HepG2 (cell line): ENCODE results near the gene HES6. TPM values are rescaled to one million over a fixed set of nuclear protein-coding genes. Genes with fewer than 3 reads are reported as not detected.

Experiments
- ARNTL ChIP-seq: sonication (generic); formaldehyde crosslinking; IDR thresholded peaks from 2 replicates; pipeline ENCODE4 v1.4.0; 2020; ENCODE audit warnings: mild to moderate bottlenecking, missing genetic modification reagents
- ATRX ChIP-seq: sonication (generic); formaldehyde crosslinking; IDR thresholded peaks from 2 replicates; pipeline ENCODE4 v1.4.0; 2020; ENCODE audit warnings: missing genetic modification reagents, borderline replicate concordance
- EP300 ChIP-seq, 3 experiments: sonication (generic) in 1 of 3; formaldehyde crosslinking in 1 of 3; IDR thresholded peaks; 2 replicates each; pipeline versions ENCODE4 v1.5.1 to v1.6.1; 2011 to 2020; ENCODE audit warnings: low read depth in 2 of 3, low read length in 2 of 3, borderline replicate concordance in 1 of 3, improper control_type of control experiment in 1 of 3, mild to moderate bottlenecking in 1 of 3, missing genetic modification reagents in 1 of 3, moderate library complexity in 1 of 3
- GABPA ChIP-seq, 2 experiments: IDR thresholded peaks; 2 replicates each; pipeline ENCODE4 v1.6.1; 2011 to 2016; ENCODE audit warnings: low read depth in 2 of 2, low read length in 1 of 2, missing biosample characterization in 1 of 2, missing genetic modification characterization in 1 of 2
- KLF9 ChIP-seq: IDR thresholded peaks from 2 replicates; pipeline ENCODE4 v1.6.1; 2016; ENCODE audit warnings: low read depth
- MAFK ChIP-seq, 2 experiments: IDR thresholded peaks in 1 of 2; conservative IDR thresholded peaks in 1 of 2; 2 replicates each; pipeline ENCODE4 v1.6.1; 2011; ENCODE audit warnings: improper control_type of control experiment in 2 of 2, low read length in 2 of 2
- RFXAP ChIP-seq: sonication (generic); formaldehyde crosslinking; IDR thresholded peaks from 2 replicates; pipeline ENCODE4 v1.4.0; 2020; ENCODE audit warnings: missing genetic modification reagents, borderline replicate concordance
- ZEB1 ChIP-seq: IDR thresholded peaks from 2 replicates; pipeline ENCODE4 v1.6.1; 2012; ENCODE audit warnings: mild to moderate bottlenecking, low read depth, inconsistent platforms; ENCODE audit not compliant: insufficient replicate concordance
- ZNF263 ChIP-seq: sonication (generic); formaldehyde crosslinking; IDR thresholded peaks from 2 replicates; pipeline ENCODE4 v1.4.0; 2020; ENCODE audit warnings: missing genetic modification reagents
- polyA plus RNA-seq, 8 experiments: library from polyadenylated mRNA; depleted of rRNA in 3 of 8; stranded (reverse) in 7 of 8; unstranded in 1 of 8; fragments of >200 nt; fragmentation: Illumina TruSeq in 4 of 8; extraction: Trizol in 4 of 8; gene quantifications; 2 replicates each; pipeline versions ENCODE4 v1.2.1 to v1.2.3, GENCODE V29; 2011 to 2016; ENCODE audit warnings: low read depth in 4 of 8, missing spikeins in 1 of 8, mixed read lengths in 1 of 8; ENCODE audit not compliant: insufficient read depth in 1 of 8
- total RNA-seq, 5 experiments: library from RNA; depleted of rRNA; stranded (reverse); fragments of >200 nt; fragmentation: Illumina TruSeq; extraction: Trizol; gene quantifications; 2 replicates each; pipeline ENCODE4 v1.2.3, GENCODE V29; 2016; ENCODE audit warnings: low read depth in 1 of 5
- TF ChIP-seq, protein P1 (sequence below): sonication (generic); formaldehyde crosslinking; IDR thresholded peaks from 2 replicates; pipeline ENCODE4 v1.4.0; 2020; ENCODE audit warnings: missing genetic modification reagents
- TF ChIP-seq, protein P2 (sequence below): sonication (generic); formaldehyde crosslinking; IDR thresholded peaks from 2 replicates; pipeline ENCODE4 v1.4.0; 2020; ENCODE audit warnings: missing genetic modification reagents
- TF ChIP-seq, protein P3 (sequence below): sonication (generic); formaldehyde crosslinking; IDR thresholded peaks from 2 replicates; pipeline ENCODE4 v1.4.0; 2020; ENCODE audit warnings: missing genetic modification reagents

The HES6 gene
- total and polyA plus RNA-seq, 2 of the 13 experiments (the other 11 are each of a cell fraction or from before 2014, with no cell fraction given): 19.5 to 82.8 TPM

DNA sequence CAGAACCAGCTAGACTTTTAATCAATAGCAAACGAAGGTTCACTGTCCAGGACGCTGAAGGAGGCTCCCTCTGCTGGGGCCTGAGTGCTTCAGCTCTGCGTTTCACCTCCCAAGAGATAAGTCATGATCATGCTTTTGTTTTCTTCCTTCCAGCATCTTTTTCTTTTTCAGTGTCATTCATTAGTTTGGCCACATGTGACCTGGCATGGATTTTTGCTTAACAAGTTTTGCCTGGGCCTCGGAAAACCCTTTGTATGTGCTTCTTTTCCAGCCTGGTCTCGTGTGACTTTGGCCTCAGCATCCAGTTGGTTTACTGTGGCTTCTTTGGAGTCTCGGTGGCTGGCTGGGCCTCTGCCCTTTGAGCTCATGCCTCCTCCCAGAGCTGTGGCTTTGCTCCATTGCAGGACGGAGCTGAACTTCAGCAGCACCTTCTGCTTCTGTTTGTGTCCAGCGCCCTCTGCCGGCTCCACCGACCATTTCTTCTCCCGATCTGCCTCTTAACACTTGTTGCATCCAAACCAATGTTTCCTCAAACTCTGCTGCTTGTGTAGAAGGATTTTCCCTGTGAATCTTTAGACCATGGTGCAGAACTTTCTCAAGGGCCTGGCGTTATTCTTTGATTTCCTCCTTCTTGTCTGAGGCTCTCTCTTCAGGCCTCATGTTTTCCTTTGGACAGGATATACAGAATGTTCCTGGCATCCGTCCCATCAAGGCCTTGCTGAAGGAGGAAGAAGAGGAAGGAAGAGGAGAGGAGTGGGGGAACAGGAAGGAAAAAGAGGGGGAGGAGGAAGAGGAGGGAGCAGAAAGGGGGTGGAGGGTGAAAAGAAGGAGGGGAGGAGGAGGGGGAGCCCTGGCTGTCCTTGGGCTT, 23.6 kb upstream of the HES6 start (continued):
- TF ChIP-seq RFXAP (peak; percentile 81; the same call in 1 of the 2 replicates), ZEB1 (peak; percentile 68), ZNF263 (CRISPR knock-in tag) (peak; percentile 91), MAFK (conservative IDR thresholded peaks at IDR 0.05 in 1 of 2, IDR thresholded peaks at IDR 0.05 in 1 of 2; ENCODE audit: low read length in 2 of 2) (no peak), ATRX (CRISPR knock-in tag) (no peak), KLF9 (CRISPR knock-in tag) (0 out of 2 replicates have a peak, but pooled peaks have one; percentile 40), GABPA (IDR thresholded peaks at IDR 0.05; ENCODE audit: low read depth, low read length) (no peak), GABPA (CRISPR knock-in tag; IDR thresholded peaks at IDR 0.05; ENCODE audit: low read depth) (peak; percentile 23), EP300 (IDR thresholded peaks at IDR 0.05; ENCODE audit: low read depth in 2 of 2, low read length in 2 of 2) (peak; percentile 68 to 70; a peak in 2 of 4 replicates), EP300 (CRISPR knock-in tag; IDR thresholded peaks at IDR 0.05; ENCODE audit: borderline replicate concordance) (peak; percentile 60; the same call in 1 of the 2 replicates), ARNTL (CRISPR knock-in tag) (peak; percentile 80)
- TF ChIP-seq, protein P1, sequence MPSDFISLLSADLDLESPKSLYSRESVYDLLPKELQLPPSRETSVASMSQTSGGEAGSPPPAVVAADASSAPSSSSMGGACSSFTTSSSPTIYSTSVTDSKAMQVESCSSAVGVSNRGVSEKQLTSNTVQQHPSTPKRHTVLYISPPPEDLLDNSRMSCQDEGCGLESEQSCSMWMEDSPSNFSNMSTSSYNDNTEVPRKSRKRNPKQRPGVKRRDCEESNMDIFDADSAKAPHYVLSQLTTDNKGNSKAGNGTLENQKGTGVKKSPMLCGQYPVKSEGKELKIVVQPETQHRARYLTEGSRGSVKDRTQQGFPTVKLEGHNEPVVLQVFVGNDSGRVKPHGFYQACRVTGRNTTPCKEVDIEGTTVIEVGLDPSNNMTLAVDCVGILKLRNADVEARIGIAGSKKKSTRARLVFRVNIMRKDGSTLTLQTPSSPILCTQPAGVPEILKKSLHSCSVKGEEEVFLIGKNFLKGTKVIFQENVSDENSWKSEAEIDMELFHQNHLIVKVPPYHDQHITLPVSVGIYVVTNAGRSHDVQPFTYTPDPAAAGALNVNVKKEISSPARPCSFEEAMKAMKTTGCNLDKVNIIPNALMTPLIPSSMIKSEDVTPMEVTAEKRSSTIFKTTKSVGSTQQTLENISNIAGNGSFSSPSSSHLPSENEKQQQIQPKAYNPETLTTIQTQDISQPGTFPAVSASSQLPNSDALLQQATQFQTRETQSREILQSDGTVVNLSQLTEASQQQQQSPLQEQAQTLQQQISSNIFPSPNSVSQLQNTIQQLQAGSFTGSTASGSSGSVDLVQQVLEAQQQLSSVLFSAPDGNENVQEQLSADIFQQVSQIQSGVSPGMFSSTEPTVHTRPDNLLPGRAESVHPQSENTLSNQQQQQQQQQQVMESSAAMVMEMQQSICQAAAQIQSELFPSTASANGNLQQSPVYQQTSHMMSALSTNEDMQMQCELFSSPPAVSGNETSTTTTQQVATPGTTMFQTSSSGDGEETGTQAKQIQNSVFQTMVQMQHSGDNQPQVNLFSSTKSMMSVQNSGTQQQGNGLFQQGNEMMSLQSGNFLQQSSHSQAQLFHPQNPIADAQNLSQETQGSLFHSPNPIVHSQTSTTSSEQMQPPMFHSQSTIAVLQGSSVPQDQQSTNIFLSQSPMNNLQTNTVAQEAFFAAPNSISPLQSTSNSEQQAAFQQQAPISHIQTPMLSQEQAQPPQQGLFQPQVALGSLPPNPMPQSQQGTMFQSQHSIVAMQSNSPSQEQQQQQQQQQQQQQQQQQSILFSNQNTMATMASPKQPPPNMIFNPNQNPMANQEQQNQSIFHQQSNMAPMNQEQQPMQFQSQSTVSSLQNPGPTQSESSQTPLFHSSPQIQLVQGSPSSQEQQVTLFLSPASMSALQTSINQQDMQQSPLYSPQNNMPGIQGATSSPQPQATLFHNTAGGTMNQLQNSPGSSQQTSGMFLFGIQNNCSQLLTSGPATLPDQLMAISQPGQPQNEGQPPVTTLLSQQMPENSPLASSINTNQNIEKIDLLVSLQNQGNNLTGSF: no peak
- TF ChIP-seq, protein P2, sequence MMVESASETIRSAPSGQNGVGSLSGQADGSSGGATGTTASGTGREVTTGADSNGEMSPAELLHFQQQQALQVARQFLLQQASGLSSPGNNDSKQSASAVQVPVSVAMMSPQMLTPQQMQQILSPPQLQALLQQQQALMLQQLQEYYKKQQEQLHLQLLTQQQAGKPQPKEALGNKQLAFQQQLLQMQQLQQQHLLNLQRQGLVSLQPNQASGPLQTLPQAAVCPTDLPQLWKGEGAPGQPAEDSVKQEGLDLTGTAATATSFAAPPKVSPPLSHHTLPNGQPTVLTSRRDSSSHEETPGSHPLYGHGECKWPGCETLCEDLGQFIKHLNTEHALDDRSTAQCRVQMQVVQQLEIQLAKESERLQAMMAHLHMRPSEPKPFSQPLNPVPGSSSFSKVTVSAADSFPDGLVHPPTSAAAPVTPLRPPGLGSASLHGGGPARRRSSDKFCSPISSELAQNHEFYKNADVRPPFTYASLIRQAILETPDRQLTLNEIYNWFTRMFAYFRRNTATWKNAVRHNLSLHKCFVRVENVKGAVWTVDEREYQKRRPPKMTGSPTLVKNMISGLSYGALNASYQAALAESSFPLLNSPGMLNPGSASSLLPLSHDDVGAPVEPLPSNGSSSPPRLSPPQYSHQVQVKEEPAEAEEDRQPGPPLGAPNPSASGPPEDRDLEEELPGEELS (CRISPR knock-in tag): peak; percentile 86
- TF ChIP-seq, protein P3, sequence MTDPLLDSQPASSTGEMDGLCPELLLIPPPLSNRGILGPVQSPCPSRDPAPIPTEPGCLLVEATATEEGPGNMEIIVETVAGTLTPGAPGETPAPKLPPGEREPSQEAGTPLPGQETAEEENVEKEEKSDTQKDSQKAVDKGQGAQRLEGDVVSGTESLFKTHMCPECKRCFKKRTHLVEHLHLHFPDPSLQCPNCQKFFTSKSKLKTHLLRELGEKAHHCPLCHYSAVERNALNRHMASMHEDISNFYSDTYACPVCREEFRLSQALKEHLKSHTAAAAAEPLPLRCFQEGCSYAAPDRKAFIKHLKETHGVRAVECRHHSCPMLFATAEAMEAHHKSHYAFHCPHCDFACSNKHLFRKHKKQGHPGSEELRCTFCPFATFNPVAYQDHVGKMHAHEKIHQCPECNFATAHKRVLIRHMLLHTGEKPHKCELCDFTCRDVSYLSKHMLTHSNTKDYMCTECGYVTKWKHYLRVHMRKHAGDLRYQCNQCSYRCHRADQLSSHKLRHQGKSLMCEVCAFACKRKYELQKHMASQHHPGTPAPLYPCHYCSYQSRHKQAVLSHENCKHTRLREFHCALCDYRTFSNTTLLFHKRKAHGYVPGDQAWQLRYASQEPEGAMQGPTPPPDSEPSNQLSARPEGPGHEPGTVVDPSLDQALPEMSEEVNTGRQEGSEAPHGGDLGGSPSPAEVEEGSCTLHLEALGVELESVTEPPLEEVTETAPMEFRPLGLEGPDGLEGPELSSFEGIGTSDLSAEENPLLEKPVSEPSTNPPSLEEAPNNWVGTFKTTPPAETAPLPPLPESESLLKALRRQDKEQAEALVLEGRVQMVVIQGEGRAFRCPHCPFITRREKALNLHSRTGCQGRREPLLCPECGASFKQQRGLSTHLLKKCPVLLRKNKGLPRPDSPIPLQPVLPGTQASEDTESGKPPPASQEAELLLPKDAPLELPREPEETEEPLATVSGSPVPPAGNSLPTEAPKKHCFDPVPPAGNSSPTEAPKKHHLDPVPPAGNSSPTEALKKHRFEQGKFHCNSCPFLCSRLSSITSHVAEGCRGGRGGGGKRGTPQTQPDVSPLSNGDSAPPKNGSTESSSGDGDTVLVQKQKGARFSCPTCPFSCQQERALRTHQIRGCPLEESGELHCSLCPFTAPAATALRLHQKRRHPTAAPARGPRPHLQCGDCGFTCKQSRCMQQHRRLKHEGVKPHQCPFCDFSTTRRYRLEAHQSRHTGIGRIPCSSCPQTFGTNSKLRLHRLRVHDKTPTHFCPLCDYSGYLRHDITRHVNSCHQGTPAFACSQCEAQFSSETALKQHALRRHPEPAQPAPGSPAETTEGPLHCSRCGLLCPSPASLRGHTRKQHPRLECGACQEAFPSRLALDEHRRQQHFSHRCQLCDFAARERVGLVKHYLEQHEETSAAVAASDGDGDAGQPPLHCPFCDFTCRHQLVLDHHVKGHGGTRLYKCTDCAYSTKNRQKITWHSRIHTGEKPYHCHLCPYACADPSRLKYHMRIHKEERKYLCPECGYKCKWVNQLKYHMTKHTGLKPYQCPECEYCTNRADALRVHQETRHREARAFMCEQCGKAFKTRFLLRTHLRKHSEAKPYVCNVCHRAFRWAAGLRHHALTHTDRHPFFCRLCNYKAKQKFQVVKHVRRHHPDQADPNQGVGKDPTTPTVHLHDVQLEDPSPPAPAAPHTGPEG (CRISPR knock-in tag): no peak
